AG10803 (cell line): Measurements from ENCODE around the gene LRP11.

Experiments
- DNase-seq: peaks from one replicate; pipeline ENCODE4 v3.0.0; 2010; ENCODE audit warnings: low read depth
- H3K4me3 ChIP-seq: 2 replicates; pipeline ENCODE4 v1.5.1; 2011; ENCODE audit warnings: mild to moderate bottlenecking, low read length, control low read depth
- CTCF ChIP-seq: conservative IDR thresholded peaks from 2 replicates; pipeline ENCODE4 v1.5.1; 2011; ENCODE audit warnings: mild to moderate bottlenecking, low read length, control low read depth, inconsistent platforms

LRP11 gene

GRCh38 chr6:149860834-149861602 is 3.1 kb downstream of the LRP11 start:
- no peak; the same call in 1 of the 2 replicates for TF ChIP-seq CTCF
- no peak for DNase-seq
- H3K4me3 ChIP-seq = no peak overlapping the region; the same call in 1 of the 2 replicates

- H3K4me3 ChIP-seq = no peak overlapping the region
- TF ChIP-seq CTCF = no peak
- no peak for DNase-seq
Observed at GRCh38 chr6:149860513-149860833, 3.7 kb downstream of the LRP11 start.

GRCh38 chr6:149859938-149860337 is 4.2 kb downstream of the LRP11 start:
- TF ChIP-seq CTCF = no peak
- H3K4me3 ChIP-seq = no peak overlapping the region
- no peak for DNase-seq

GRCh38 chr6:149859368-149859767 is 4.8 kb downstream of the LRP11 start:
- DNase-seq = no peak
- no peak overlapping the region for H3K4me3 ChIP-seq
- no peak for TF ChIP-seq CTCF

GRCh38 chr6:149857541-149857940 is 6.6 kb downstream of the LRP11 start:
- TF ChIP-seq CTCF = no peak
- H3K4me3 ChIP-seq = no peak overlapping the region
- no peak for DNase-seq

- no peak overlapping the region for H3K4me3 ChIP-seq
- TF ChIP-seq CTCF = no peak
- DNase-seq = no peak
Observed at GRCh38 chr6:149856256-149856994, 7.7 kb downstream of the LRP11 start.

- no peak for TF ChIP-seq CTCF
- H3K4me3 ChIP-seq = peak overlapping the region; percentile 37
- DNase-seq = no peak
Observed at GRCh38 chr6:149855741-149856140, 8.4 kb downstream of the LRP11 start.
